ENCODE measurements around the gene GNRHR. TPM values are rescaled to one million over a fixed set of nuclear protein-coding genes. Genes with fewer than 3 reads are reported as not detected.
A peak's percentile ranks its signal among the peaks of the same experiment; 100 is the strongest.
"Not testable (repeated sequence)": the region's sequence is repeated elsewhere in the genome, so short reads cannot be mapped to it uniquely, and the experiment has no call there.

Gene GNRHR
- total RNA-seq, 1 donor = under 0.01 TPM

- no peak overlapping the region for H3K4me3 ChIP-seq (ENCODE audit: low read depth, low read length)
- TF ChIP-seq CTCF (IDR thresholded peaks at IDR 0.05; ENCODE audit: insufficient read depth, low read depth, low read length) = no peak
- no peak for DNase-seq (ENCODE audit: low read depth)
These were observed 16.2 kb upstream of the GNRHR start for GRCh38 chr4:67770422-67770821.

- no peak overlapping the region for H3K4me3 ChIP-seq (ENCODE audit: low read depth, low read length)
- no peak for DNase-seq (ENCODE audit: low read depth)
- TF ChIP-seq CTCF (IDR thresholded peaks at IDR 0.05; ENCODE audit: insufficient read depth, low read depth, low read length) = no peak
These were observed 11.7 kb upstream of the GNRHR start for GRCh38 chr4:67765928-67766327.

- no peak for TF ChIP-seq CTCF (IDR thresholded peaks at IDR 0.05; ENCODE audit: insufficient read depth, low read depth, low read length)
These were observed 11.2 kb upstream of the GNRHR start for GRCh38 chr4:67765401-67765800.

GRCh38 chr4:67764183-67764582 is 10.0 kb upstream of the GNRHR start:
- no peak overlapping the region for H3K4me3 ChIP-seq (ENCODE audit: low read depth, low read length)
- no peak for DNase-seq (ENCODE audit: low read depth)
- no peak for TF ChIP-seq CTCF (IDR thresholded peaks at IDR 0.05; ENCODE audit: insufficient read depth, low read depth, low read length)

More at GRCh38 chr4:67765401-67765800, 11.2 kb upstream of the GNRHR start:
- no peak overlapping the region for H3K4me3 ChIP-seq (ENCODE audit: low read depth, low read length)
- no peak for DNase-seq (ENCODE audit: low read depth)

- no peak for TF ChIP-seq CTCF (IDR thresholded peaks at IDR 0.05; ENCODE audit: insufficient read depth, low read depth, low read length)
- DNase-seq (ENCODE audit: low read depth) = peak; percentile 22
- no peak overlapping the region for H3K4me3 ChIP-seq (ENCODE audit: low read depth, low read length)
These were observed 7.9 kb upstream of the GNRHR start for GRCh38 chr4:67762086-67762485.

GRCh38 chr4:67756991-67757390 is 2.8 kb upstream of the GNRHR start:
- DNase-seq (ENCODE audit: low read depth); H3K4me3 ChIP-seq (ENCODE audit: low read depth, low read length): not testable (repeated sequence)

GRCh38 chr4:67755974-67756373 is 1.8 kb upstream of the GNRHR start:
- no peak overlapping the region for H3K4me3 ChIP-seq (ENCODE audit: low read depth, low read length)
- no peak for TF ChIP-seq CTCF (IDR thresholded peaks at IDR 0.05; ENCODE audit: insufficient read depth, low read depth, low read length)
- DNase-seq (ENCODE audit: low read depth) = no peak
